Lower leg skin (tissue), 4 donors: Measurements from ENCODE around the gene ABCC4. TPM values are rescaled to one million over a fixed set of nuclear protein-coding genes. Genes with fewer than 3 reads are reported as not detected.

Source experiments
- DNase-seq, 2 donors: peaks; one replicate each; pipeline ENCODE4 v3.0.0-alpha.2; 2019; ENCODE audit warnings: low spot score in 2 of 2
- H3K4me3 ChIP-seq: fragments of 200-600 bp; sonication (generic); 2 replicates; pipeline ENCODE4 v1.5.1; 2017; ENCODE audit warnings: mild to moderate bottlenecking, low read depth; ENCODE audit not compliant: poor library complexity, severe bottlenecking
- CTCF ChIP-seq, 3 donors: fragments of 450-650 bp; IDR thresholded peaks; one replicate each; pipeline ENCODE4 v1.5.1; 2016; ENCODE audit warnings: antibody characterized with exemption in 3 of 3, mild to moderate bottlenecking in 3 of 3, moderate library complexity in 2 of 3
- POLR2A ChIP-seq, 2 donors: fragments of 450-650 bp; IDR thresholded peaks; one replicate each; pipeline ENCODE4 v1.6.1; 2016 to 2017; ENCODE audit warnings: antibody characterized with exemption in 2 of 2, mild to moderate bottlenecking in 1 of 2, moderate library complexity in 1 of 2
- WGBS, 2 donors: methylation state at CpG; one replicate each; pipeline ENCODE4 v1.1.5; 2018; 5-methylcytosine and 5-hydroxymethylcytosine counted together
- intact Hi-C: fragments of 100-400 bp; cut with DNase I; formaldehyde crosslinking; loops from one replicate; pipeline ENCODE4 v1.15.0; 2023; ENCODE audit warnings: low total_unique reads
- total RNA-seq, 4 donors: library from RNA; depleted of rRNA; stranded (reverse); fragments of >200 nt; gene quantifications; one replicate each; pipeline ENCODE4 v1.1.0, GENCODE V29; 2016

The ABCC4 gene
- total RNA-seq, 4 donors from 2014 or later: 5.1 to 30.9 (median 11.1) TPM

- no peak overlapping the region for H3K4me3 ChIP-seq
- WGBS, 2 donors: 79 to 82% methylated on average over 7 of the region's 7 CpGs
- intact Hi-C loops: no loop called here
- TF ChIP-seq CTCF (IDR thresholded peaks at IDR 0.05) (no peak), POLR2A (IDR thresholded peaks at IDR 0.05) (no peak)
- no peak for DNase-seq
Measured at GRCh38 chr13:95058680-95059079, 242.6 kb downstream of the ABCC4 start.

- intact Hi-C loops: no loop called here
- TF ChIP-seq CTCF (IDR thresholded peaks at IDR 0.05) (no peak), POLR2A (IDR thresholded peaks at IDR 0.05) (no peak)
- 57 to 72% methylated on average over 1 of the region's 1 CpG for WGBS, 2 donors
- no peak for DNase-seq
- no peak overlapping the region for H3K4me3 ChIP-seq
Measured at GRCh38 chr13:95056266-95056665, 245.0 kb downstream of the ABCC4 start.

GRCh38 chr13:95050800-95051615, 250.2 kb downstream of the ABCC4 start:
- no peak overlapping the region for H3K4me3 ChIP-seq
- no peak for DNase-seq
- TF ChIP-seq CTCF (IDR thresholded peaks at IDR 0.05) (no peak), POLR2A (IDR thresholded peaks at IDR 0.05) (no peak)
- intact Hi-C loops: no loop called here
- 25 to 40% methylated on average over 3 of the region's 3 CpGs for WGBS, 2 donors

GRCh38 chr13:95049772-95050171, 251.5 kb downstream of the ABCC4 start:
- TF ChIP-seq CTCF (IDR thresholded peaks at IDR 0.05): no peak
- no peak for TF ChIP-seq POLR2A (IDR thresholded peaks at IDR 0.05)
- no peak overlapping the region for H3K4me3 ChIP-seq
- intact Hi-C loops: no loop called here
- WGBS, 2 donors: 77 to 85% methylated on average over 1 of the region's 1 CpG
- DNase-seq: no peak

- intact Hi-C loops: no loop called here
- 92 to 96% methylated on average over 4 of the region's 4 CpGs for WGBS, 2 donors
- no peak for DNase-seq
- H3K4me3 ChIP-seq: no peak overlapping the region
- TF ChIP-seq CTCF (IDR thresholded peaks at IDR 0.05) (no peak), POLR2A (IDR thresholded peaks at IDR 0.05) (no peak)
Measured at GRCh38 chr13:95044452-95045205, 256.6 kb downstream of the ABCC4 start.
